Ureter (tissue), 1 donor: ENCODE data around the gene FGFR3. TPM values are rescaled to one million over a fixed set of nuclear protein-coding genes. Genes with fewer than 3 reads are reported as not detected.
"Not testable (repeated sequence)": the region's sequence is repeated elsewhere in the genome, so short reads cannot be mapped to it uniquely, and the experiment has no call there.

Source experiments
- DNase-seq: peaks from one replicate; pipeline ENCODE4 v3.0.0-alpha.2; 2020; ENCODE audit warnings: low spot score
- total RNA-seq: library from RNA; stranded (reverse); gene quantifications from one replicate; pipeline ENCODE4 v1.2.4, GENCODE V29; 2023
- donor health status: DM: yes; HTN: yes; CAD: no.

FGFR3 gene
- total RNA-seq, 1 donor from 2014 or later: 121 TPM

DNA sequence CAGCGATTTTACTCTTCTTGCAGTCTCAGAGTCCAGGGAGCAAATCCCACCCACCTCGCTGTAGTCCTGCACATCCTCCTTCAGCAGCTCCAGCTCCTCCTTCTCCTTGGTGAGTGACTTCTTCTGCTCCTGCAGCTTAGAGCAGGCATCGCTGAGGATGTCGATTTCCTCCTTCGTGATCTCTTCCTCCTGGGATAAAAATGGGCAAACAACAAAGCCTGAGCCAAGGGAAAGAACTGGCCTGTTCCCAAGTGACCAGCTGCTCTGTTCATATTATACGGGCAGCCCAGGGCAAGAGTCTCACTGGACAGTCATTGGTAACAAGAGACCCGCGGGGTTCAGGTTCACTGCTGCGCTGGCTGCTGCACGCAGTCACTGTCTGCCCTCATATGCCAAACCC is 26.2 kb downstream of the FGFR3 start:
- no peak for DNase-seq

DNA sequence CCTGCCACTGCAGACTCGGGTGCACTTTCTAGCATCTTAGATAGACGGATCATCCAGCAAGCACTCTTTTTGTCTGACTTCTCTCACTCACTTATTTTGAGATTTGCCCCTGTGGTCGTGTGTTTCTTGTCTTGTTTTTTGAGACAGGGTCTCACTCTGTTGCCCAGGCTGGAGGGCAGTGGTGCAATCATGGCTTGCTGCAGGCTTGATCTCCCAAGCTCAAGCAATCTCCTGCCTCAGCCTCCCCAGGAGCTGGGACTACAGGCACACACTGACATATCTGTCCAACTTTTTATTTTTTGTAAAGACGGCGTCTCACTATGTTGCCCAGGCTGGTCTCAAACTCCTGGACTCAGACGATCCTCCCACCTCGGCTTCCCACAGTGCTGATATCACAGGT is 26.7 kb downstream of the FGFR3 start:
- DNase-seq: no peak

DNA sequence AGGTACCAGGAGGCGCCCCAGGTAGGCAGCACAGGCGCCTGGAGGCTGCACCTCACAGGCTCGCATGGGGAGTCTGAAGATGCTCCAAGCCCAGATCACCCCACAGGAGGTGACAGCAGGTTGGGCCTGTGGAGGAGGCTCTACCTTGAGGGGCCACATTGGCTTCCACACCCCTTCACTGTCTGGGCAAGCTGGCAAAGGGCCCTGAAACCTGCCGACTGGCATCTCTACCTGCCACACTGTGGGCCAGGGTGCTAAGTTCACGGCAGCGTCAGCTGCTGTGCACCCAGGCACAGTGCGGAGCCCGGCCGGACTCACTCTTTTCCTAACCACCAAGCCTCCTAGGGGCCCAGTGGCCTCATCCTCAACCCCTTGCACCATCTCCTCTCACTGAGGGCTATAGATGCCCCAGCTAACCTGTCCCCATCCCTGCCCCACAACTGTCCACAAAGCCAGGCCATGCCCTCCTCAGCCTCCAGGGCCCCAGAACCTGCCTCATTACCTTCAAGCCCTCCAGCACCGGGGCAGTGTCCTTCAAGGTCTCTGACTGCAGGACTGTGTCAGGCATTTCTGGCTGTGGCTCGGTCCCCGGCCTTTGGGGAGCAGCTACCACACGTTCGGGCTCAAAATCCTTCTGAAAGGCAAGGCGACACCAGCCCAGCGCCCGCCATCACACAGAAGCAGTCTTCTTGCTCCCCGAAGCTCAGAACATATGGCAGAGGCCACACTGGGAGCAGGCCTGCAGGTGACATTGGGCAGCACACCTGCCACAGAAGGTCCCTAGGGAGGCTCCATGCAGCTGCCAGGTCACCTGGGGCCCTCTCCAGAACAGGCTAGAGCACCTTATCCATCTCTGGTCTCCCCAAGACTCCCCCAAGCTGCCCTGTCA is 28.8 kb downstream of the FGFR3 start:
- DNase-seq: no peak

DNA sequence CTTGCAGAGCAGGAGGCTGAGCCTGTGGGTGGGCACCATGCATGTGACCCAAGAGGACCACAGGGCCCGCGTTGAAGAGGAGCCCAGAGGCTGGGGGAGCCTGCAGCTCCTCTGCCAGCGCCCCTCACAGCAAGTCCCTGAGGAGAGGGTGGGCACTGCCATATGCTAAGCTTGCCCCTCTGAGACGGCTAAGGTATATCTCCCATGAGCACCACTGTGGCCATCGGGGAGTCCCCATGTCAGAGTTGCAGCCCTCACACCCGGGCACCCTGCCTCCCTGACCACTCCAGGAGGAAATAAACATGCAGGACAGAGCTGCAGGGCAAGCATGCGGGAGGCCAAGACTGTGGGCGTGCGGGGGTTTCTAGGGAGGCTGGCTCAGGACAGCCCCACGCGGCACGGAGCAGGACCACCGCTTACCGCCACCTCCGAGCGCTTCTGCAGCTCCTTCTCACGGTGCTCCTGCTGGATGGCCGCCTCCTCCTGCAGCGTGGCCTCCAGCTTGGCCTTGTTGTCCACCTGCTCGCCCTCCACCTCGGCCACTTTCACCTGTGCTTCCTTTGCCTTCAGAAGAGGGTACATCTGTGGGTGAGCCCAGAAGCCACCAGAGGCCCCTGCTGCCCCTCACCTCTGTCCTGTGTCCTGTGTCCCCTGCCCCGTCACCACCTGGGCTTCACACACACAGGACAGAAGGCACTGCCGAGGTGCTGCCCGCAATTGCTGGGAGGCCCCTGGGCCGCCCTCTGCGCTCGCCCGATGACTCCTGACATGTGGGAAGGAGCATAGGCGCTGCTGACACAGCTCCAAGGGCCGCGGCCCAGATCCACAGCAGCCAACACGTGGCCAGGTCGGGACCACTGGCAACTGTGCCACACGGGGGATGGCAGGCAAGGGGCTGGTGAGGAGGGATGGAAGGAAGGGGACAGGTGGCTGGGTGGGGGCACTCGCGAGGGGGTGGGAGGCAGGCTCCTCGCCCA is 29.8 kb downstream of the FGFR3 start:
- DNase-seq: no peak

DNA sequence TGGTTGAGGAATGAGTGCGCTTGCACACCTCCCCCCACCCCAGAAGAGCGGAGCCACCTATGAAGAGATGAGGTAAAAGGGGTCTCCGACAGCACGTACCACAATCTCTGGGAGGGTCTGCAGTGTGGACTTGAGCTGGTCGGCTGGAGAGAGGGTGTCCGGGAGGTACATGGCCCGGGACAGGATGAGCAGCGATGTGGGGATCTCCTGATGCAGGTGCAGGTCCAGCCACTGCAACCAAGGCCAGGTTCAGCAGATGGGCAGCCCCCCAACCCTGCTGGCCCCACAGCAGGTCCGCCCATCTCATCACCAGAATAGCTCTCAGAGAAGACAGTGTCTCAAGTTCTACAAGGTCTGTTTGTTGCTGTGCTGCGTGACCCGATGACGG is 30.4 kb downstream of the FGFR3 start:
- no peak for DNase-seq

DNA sequence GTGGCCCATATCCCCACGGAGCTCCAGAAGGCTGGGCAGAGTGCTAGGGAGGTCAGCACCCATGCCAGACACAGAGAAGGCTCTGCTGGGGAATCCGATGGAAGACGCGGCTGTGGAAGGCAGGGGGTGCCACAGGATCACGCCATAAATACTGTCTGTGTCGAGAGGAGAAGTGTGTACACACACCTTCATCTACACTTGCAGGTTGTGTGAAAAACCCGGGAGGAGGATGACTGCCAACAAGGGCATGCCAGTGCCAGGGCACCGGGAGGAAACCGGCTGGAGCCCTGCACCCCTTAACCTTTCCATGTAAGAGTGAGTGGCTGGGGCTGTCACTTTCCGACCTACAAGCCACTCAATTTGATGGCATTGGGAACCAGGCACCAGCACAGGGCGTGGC is 31.7 kb downstream of the FGFR3 start:
- DNase-seq: no peak

DNA sequence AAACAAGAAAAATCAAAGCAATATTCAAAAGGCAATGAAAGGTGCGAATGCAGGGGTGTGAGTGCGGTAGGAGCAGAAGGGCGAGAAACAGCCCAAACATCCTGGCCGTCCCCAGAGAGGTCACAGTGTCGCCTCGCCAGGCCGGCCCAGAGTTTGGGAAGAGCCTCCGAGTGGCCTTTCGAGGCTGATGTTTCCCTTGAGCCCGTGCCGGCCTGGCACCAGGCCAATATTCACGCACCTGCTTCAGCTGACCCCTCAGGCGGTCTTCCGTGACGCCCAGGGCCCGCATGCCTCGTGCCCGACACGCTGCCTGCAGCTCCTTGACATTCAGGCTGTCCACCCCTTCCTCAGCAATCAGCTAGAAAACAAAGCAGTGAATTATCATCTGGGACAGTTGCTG is 32.2 kb downstream of the FGFR3 start:
- DNase-seq: no peak

DNA sequence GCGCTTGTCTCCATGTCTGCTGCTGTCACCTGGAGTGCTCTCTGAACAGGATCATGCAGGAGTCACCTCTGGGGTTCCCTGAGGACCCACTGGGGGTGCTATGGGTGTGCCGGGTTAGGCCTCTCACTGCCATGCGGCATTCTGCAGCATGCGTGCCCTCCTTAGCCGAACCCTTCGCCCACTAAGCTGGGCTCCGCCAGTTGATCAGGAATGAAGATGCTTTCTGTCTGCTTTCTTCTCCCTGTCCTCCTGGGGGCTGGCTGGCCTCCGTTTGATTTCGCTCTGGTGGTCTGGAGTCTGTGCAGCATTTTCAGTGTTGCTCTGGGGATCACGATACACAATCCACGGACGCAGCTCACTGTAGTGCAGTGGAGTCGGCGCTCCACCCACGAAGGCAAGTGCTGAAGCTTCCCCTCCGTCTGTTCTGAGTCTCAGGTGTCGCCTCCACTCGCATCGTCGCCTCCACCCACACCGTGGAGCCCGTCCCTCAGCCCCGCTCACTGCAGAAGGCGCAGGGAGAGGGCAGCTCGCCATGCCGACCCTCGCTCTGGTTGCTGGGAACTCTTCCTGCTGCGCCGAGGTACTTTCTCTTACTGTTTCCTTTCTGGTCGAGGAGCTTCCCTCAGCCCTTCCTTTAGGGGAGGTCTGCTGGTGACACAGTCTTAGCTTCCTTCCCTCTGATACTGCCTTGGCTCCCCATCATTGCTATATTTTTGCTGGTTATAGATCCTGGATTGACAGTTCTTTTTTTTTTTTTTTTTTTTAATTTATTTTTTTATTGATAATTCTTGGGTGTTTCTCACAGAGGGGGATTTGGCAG is 33.6 kb downstream of the FGFR3 start:
- no peak for DNase-seq

DNA sequence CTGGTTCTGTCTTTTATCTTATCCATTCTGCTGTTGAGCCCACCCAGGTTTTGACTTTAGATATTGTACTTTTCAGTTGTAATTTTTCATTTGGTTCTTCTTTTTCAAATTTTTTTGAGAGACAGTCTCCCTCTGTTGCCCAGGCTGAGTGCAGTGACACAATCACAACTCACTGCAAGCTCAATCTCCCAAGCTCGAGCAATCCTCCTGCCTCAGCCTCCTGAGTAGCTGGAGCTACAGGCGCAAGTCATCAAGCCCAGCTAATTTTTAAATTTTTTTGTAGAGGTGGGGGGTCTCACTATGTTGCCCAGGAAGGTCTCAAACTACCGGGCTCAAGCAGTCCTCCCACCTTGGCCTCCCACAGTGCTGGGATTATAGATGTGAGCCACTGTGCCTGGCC is 37.1 kb downstream of the FGFR3 start:
- DNase-seq: no peak

DNA sequence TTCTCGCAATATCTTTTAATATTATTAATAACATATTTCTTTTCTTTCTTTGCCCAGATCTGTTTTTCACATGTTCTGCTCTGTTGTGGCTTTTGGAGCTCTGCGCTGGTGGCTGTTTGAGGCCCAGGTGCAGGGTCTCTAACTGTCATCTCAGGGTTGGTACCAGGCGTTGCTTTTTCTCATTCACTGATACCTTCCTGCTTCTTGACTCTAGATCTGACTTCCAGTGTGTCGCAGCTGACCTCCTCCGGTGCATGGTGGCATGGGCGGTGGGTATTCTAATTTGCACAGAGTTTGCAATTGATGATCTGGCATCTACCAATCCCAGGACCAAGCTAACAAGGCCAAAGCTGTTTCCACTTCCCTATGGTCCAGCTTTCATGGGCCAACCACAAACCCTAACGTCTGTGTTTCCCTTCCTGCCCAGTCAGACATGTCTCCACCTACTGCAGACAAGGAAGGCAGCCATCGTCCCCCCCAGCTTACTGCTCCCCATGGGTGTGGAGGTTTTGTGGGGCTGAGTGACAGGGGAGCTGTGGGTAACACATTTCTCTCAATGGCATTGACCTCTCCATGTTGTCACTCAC is 37.6 kb downstream of the FGFR3 start:
- no peak for DNase-seq

DNA sequence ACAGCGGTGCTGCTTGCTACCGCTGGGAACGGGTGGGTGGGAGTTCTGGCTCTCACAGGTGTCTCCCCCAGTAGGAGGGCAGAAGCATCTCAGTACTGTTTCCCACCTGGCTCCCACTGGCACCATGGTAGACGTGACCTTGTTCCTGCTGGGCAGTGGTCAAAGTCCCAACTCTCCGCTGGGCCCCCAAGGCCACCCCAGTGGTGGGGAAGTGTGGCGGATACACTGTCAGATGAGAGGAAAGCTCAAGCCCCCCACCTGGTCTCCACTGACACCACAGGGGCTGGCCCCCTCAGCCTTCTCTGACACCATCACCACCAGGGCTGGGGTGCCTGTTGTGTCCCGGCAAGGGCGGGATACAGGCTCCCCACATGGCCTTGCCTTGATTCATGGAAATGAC is 38.2 kb downstream of the FGFR3 start:
- DNase-seq: no peak

DNA sequence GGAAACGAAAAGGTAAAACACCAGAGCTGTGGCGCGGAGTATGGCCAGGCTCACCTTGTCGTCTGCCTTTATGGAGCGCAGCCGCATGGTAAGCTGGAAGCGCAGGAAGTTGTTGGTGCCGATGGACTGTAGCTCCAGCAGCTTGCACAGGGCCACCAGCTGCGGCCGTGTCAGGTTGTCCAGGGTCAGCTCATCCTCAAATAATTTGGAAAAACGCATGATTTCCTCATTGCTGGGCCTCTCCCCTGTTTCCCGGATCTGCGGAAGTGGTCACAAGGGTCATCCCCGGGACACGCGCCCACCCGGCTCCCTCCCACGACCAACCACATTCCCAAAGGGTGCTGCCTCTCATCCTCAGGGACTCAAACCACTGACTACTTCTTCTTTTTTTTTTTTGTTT is 39.6 kb downstream of the FGFR3 start:
- no peak for DNase-seq

DNA sequence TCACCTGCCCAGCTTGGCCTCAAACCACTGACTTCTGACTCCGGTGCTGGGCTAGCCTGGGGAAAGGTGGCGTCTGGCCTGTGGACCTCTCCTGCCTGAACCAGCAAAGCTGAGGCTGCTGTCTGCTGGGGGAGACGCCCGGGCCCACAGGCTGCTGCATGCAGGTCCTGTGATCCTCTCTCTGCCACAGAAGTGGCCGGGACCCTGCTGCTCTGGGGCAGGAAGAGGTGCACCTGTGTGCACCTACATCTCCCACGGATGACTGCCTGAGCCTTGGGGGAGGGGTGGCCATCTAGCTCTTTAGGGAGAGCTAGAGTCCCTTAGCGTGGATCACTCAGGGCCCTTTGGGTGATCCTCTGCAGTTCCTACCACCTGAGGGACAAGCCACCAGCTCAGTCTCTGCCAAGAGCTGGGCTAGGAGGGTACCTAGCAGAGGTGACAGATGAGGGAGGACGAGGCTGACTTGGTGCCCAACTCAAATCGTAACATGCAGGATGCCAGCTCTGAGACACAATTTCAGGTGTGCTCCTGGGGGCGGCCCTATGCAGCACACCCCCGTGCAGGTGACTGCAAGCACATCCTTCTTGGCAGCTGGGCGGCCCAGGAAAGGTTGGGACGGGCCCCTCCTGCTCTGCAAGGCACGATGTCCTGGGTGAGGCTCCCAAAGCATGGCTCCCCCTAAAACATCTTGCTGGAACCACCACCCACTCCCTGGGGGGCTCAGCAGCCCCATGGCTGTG is 40.4 kb downstream of the FGFR3 start:
- DNase-seq: no peak

DNA sequence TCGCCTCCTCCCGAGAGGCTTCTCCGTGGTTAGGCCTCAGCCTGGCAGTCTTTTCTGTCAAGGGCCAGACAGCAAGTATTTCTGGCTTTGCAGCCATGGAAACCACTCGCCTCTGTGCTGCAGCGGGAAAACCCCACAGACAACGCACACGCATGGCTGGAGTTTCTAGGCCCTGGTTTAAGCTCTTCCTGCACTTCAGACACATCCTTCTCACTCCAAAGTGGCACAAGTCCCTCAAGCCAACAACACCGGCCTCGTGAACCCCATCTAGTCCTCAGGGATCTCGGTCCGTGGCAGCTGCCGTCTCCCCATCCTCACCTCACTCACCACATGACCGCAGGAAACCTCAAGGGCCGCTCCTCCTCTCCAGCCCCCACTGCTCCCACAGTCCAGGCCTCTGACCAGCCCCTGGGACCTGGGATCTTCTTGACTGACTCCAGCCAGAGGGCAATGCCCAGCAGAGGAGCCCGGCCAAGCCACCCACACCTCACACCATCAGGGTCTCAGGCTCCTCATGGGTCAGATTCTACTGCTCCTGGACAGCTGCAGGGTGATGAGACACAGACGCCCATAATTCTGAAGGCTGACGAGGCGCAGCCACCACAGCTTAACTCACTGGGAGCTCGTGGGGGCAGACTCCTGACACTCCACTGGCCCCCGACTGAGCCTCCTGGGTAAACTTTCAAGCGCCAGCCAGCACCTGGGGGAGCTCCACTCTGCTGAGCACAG is 41.1 kb downstream of the FGFR3 start:
- DNase-seq: no peak

DNA sequence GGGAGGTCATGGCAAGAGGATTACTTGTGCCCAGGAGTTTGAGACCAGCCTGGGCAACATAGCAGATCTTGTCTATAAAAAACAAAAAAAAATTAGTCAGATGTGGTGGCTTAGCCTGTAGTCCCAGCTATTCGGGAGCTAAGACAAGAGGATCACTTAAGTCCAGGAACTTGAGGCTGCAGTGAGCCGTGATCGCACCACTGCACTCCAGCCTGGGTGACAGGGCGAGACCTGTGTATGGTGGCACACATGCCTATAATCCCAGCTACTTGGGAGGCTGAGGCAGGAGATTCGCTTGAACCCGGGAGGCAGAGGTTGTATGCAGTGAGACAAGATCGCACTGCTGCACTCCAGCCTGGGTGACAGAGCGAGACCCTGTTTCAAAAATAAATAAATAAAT is 42.7 kb downstream of the FGFR3 start:
- not testable (repeated sequence) for DNase-seq

DNA sequence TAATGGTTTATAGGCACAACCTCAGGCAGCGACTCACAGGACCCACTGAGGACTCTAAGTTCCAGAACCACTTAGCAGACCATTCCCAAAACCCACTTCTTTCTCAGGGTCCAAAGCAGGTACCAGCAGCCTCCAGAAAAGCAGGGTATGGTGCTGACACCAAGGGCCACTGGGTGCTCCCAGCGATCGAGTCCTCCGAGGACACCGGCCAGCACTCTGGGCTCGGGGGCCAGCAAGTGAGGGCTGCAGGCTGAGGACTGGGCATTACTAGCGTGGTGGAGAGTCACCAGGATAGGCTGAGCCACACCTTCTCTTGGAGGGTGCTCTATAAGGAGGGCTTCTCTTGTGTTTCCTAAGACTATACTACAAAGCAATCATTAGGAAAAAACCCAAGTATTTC is 43.6 kb downstream of the FGFR3 start:
- no peak for DNase-seq

DNA sequence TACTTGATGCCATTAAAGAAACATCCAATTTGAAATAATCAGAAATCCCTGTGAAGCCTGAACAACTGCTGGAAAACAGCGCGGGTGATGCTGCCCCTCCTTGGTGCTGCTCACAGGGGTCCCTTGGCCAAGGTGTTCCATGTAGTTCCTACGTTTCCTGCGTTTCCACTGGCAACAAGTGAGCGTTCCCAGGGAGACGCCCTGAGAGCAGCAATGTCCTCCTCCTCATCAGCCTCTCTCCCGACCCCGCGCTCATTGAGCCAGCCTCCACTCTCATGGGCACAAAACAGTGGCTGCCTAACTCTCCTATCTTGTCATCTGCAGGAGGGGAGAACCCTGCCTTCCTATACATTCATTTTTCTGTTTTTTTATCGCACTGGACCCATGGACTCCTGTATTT is 44.0 kb downstream of the FGFR3 start:
- no peak for DNase-seq

DNA sequence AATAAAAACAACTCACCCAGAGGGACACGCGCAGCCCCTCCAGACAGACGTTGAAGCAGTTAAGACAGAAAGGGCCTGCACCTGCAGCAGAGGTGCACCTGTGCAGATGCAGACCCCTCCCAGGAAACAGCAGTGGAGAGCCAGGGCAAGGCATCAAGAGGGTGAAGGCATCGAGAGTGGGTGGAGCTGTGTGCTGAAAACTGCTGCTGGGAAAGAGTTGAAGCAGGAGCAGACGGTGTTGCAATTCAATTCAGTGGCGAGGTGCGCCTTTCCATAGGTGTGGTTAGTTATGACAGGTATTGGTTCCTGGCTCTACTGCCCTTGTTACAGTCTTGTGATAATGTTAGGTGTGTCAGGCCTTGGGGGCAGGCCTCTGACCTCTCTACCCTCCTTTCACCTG is 46.2 kb downstream of the FGFR3 start:
- no peak for DNase-seq

DNA sequence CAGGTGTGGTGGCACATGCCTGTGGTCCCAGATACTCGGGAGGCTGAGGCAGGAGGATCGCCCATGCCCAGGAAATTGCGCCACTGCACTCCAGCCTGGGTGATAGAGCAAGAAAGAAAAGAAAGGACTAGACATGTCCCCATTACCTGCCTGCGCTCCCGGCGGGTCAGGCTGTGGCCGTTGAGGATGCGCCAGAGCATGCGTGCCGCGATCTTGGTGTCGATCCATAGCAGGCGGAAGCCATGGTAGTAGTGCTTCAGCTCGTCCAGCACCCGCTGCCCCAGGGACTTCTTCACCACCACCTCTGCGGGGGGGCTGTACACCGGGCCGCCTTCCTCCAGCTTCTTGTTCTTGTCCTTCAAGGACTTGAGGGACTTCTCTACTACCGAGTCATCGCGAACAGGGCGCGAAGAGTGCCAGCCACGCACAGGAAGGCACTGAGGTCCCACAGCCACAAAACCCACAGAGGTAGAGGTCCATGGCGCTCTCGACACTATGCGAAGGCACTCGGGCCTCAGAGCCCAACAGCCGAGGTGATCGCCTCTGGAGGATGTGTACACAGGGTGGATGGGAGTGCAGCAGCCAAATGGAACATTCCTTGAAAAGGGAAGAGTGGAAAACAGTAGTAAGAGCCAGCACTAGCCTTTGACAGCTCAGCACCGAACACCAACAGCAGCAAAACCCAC is 48.3 kb downstream of the FGFR3 start:
- DNase-seq: no peak

DNA sequence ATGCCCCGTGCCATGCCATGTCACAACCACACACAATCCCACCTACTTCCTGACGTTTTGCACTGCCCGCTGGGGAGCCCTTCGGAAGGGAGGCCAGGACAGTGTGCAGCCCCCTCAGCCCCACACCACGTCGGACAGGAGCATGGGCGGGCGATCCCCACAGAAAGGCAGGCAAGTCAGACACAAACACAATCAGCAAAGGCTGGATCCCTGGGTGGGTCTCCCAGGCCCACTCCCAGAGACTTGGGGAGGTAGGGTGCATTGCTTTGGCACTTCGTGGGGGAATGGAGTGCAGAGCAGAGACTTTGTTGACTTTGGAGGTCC is 48.8 kb downstream of the FGFR3 start:
- DNase-seq: no peak
